Testis (tissue), 2 donors: ENCODE measurements around the gene SLC39A3.

Experiments used
- CTCF ChIP-seq, 3 experiments: fragments of 450-650 bp in 2 of 3; fragments of 200-600 bp in 1 of 3; sonication (generic) in 1 of 3; IDR thresholded peaks; one replicate each; pipeline ENCODE4 v1.5.1; 2016 to 2019; ENCODE audit warnings: antibody characterized with exemption in 3 of 3, mild to moderate bottlenecking in 2 of 3, moderate library complexity in 1 of 3
- POLR2A ChIP-seq: fragments of 450-650 bp; IDR thresholded peaks from one replicate; pipeline ENCODE4 v1.6.1; 2017; ENCODE audit warnings: antibody characterized with exemption, mild to moderate bottlenecking, moderate library complexity

GRCh38 chr19:2785244-2785997, 45.6 kb upstream of the SLC39A3 start, which contains the start of gene THOP1:
- TF ChIP-seq CTCF (IDR thresholded peaks at IDR 0.05) (no peak), POLR2A (no peak)
